GM19035 (cell line): ENCODE data around the gene TWIST1.

Experiments used
- ATAC-seq: cut with Tn5 transposase; IDR thresholded peaks from one replicate; pipeline ENCODE4 v1.9.1; 2021; ENCODE audit not compliant: unreplicated experiment

The TWIST1 gene

DNA sequence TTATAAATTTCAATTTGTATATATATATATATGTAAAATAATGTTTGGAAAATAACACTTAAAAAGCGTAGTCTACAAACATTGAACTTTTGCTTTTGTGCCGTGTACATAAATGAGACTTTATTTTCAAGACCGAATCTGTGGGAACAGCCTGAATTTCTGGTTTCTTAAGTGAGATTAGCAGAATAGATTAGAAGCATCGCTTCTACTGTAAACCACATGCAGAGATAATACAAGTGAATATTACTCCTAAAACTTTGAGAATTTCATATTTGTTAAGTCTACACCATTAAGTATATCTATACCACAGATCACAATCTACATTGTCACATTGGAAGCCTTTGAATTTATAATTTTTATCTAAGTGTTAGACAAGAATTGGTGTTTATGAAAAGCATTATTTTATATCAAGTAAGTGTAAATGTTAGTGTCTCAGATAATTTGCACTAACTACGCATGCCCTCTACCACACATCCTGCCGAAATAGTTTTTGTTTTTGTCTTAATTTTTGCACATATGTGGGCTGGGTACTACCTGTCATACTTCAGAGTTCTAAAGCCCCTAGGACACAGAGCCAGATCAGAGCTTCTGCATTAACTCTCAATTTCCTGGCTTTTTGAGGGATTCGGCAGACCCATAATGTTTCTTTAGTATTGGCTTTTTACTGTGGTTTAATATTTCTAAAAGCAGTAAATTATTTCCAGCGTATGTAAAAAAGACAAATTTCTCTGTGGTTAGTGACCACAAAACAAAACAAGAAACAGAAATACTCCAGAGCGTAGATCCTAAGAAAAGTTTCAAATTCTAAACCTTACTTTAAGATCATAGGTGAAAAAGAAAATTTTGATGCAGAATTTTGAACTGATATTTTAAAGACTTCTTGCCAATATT lies 20.0 kb downstream of the TWIST1 start:
- ATAC-seq, result no peak

DNA sequence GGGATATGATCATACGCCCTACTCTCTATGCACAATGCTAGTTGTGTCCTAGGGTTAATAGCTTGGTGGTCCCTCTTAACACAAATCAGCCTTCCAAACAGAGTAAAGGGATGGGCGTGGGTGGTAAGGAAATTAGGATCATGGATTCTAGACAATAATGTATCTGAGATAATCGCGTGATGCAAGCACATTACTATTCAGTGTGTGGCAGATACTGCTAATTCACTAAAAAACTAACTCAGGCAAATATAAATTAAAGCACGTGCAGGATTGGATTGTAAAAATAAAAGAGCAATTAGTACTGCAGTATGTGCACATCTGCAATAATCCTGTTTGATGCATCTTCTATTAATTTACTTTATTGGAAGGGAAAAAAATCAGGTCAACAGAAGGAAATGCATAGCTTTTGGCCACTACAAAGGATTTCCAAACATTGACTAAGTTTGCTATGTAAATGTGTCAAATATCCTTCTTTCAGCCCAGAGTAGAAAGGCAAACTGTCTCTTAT lies 22.0 kb downstream of the TWIST1 start:
- ATAC-seq, result no peak

DNA sequence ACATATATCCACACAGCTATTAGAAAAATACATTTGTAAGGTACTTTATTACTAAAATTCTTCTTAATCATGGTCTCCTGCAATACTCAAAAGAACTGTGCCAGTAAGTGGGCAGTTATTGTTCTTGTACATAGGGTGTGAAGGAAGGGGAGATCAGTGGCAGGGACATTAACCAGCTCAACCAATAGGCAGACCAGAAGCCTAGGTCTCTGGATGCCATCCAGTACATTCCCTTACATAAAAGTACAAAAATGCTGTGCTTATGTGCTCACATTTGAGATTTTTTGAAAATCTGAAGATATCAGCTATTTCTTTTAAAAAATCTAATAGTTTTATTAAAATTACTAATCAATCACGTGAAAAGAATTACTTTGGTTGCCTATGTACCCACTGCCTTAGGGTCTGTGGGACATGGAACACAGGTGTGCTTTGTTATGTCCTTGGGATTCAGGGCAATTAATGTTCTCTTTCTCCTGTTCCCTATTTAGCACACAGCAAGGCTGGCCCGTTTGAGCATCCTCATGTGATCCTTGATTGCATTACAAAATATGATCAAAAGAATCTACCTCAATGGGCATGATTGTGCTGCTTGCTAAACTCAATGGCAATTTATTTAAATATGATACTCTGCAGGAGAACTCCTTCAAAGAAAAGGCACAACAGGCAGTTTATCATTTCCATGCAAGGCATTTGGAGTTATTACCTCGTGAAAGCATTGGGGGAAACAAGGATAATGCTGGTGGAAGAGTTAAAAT lies 22.7 kb downstream of the TWIST1 start:
- no peak for ATAC-seq

DNA sequence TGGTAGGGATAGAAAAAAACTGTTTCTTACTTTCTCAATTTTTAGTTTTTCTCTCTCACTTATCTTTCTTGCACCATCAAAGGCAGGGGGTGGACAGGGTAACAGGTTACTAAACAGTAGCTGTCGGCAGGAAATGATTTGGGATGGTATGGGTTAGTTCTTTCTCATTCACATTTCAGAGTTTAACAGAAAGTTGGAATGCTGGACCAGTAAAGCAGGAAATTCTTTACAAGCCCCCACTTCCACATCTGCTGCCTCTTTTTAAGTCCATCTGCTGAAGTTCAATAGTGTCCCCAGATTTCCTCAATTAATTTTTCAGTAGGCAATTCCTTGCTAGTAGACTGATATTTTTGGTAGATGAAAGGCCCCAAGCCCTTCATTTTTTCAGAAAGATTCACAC lies 23.3 kb downstream of the TWIST1 start:
- ATAC-seq, result no peak

DNA sequence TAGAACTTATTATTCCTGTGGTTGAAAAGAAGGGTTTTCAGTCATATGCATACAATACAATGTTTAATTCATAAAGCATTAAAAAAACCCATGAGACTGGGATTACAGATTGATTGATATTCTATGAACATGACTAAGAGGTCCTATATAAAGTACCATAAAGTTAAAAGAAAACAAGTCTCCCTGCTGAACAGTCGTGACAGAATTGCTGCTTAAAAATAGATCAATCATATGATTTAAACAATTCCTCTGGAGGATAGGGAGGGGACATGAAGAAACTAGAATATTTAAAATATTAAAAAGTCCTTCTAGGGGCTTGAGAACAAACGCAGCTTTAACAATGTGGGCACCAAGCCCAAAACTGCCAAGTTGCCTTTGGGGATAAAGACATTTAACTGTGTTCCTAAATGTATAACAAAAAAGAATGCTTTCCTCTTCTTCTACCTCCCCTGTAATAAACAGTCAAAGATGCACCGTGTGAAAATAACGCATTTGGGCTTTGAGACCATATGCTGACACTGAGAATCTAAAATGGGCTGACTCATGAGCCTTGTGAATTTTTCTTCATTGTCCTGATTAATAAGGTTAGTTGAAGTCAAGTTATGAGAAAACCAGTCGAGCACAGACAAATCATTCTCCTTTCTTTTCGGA lies 25.8 kb downstream of the TWIST1 start:
- no peak for ATAC-seq

DNA sequence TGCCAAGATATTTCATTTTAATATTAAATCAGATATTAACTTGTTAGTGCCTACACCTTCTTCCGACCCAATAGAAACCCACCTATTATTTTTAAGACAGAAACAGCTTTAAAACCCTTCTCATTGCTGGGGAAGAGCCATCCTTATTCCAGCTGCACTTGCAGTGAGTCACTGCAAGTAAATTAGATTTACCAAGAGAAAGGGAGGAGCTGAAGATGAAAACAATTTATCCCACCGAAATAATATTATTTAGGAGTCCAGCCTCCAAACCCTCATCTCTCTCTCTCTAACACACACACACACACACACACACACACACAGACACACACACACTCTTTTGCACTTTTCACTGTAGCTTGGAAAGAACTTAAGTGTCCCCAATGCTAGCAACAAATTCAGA lies 26.9 kb downstream of the TWIST1 start:
- no peak for ATAC-seq

DNA sequence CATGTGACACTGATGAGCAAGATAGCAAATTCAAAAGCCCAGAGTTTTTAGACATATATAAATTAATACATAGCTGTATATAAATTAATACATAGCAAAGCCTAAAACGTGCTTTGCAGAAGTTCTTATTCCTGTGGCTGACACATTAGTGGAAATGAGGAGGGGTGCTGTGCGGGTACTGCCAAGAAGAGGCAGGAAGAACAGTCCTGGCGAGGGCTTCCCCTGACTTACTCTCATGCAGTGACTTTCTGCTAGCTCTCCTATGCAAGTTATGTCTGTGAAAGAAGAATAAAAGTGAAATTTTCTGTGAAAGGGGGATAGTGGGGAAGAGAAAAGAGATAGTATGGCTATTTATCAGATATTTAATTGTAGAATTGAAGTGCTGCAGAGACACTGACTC lies 27.6 kb downstream of the TWIST1 start:
- ATAC-seq, result no peak

DNA sequence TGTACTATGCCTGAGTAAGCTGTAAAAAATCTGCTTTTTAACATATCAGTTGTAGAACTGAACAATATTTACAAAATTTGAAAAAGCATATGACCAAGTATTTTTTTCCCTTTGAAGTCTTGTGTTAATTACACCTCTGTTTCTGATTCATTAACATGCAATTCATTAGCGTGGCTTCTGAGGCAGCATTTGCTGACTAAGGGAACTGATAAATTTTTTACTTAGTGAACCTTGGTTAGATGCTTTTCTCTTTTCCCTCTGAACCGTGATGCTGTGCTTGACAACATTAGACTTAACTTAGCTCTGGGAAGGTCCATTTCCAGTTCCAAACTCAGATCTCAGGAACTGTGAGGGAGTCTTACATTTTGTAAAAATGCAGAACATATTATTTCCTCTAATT lies 28.1 kb downstream of the TWIST1 start:
- no peak for ATAC-seq

DNA sequence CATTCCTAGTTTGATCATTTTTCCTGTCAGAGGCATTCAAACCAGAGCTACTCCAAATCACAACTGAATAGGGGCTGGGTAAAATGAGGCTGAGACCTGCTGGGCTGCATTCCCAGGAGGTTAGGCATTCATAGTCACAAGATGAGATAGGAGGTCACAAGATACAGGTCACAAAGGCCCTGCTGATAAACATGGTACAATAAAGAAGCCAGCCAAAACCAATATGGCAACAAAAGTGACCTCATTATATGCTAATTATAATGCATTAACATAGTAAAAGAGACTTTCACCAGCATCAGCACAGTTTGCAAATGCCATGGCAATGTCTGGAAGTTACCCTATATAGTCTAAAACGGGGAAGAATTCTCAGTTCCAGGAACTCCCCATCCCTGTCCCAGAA lies 37.3 kb downstream of the TWIST1 start:
- no peak for ATAC-seq

DNA sequence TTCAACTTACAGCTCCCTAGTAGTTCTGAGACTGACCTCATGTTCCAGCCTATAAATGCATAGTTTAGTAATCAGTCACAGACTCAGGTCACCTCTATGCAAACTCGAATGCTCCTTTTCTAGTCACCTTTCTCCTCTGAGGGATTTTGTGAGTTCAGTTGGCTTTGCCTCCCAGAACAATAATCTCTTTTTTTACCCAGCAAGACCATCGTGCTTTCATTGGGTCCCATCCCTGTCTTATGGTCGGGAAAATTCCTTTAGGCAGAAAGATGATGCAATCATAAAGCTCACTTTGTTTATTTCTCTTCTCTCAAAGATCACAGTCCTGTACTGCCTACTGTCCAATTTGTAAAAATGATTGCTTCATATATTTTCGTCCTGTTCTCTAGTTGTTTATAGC lies 38.4 kb downstream of the TWIST1 start:
- ATAC-seq, result no peak

DNA sequence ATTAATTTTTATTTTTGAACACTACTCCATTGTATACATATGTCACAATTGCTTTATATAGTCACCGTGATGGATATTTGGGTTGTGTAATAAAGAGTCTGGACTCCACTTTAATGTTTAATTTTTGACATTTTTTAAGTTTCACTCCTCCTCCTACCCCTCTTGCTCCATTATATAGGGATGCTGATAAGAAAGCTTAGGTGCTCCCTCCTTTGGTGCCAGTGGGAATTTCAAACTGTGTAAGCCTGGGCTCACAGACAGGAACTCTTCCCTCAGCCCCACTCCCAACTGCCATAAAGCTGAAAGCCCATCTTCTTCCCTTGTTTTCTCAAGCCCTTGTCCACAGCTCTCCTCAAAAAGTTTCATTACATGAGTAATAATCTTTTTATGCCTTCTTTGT lies 47.6 kb downstream of the TWIST1 start:
- no peak for ATAC-seq

DNA sequence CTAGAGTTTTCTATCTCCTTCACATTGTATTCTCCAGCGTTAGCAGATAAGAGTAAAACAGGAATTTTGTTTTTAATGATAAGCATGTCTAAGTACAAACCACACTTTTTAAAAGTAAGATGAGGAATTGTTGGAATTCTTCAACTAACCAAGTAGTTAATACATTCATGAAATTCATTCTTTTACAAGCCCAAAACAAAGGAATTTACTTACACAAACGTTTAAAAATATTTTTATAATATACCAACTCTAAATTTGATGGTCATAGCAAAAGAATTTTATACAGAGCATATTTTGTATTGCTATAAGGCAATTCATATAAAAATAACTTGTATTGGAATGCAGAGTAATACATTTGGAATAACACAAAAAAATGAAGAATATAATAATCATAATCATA lies 51.3 kb downstream of the TWIST1 start:
- no peak for ATAC-seq
